ENCODE results near the gene MEGF11.

The MEGF11 gene

GRCh38 chr15:66253418-66254088 is at the start of gene MEGF11:
TSS of gene MEGF11 (minus strand) at chr15:66253750. CDS start at chr15:66128403, 125,347 bp downstream.
- no peak for DNase-seq (ENCODE audit: low read depth in 2 of 2, low spot score in 1 of 2)

- no peak for DNase-seq (ENCODE audit: low read depth in 2 of 2, low spot score in 1 of 2)
Measured at GRCh38 chr15:66302489-66303278, 49.1 kb upstream of the MEGF11 start.

- DNase-seq (ENCODE audit: low read depth in 2 of 2, low spot score in 1 of 2): no peak
Measured at GRCh38 chr15:66298803-66299251, 45.3 kb upstream of the MEGF11 start.

- DNase-seq (ENCODE audit: low read depth in 2 of 2, low spot score in 1 of 2): no peak
Measured at GRCh38 chr15:66296186-66296585, 42.6 kb upstream of the MEGF11 start.

- DNase-seq (ENCODE audit: low read depth in 2 of 2, low spot score in 1 of 2): no peak
Measured at GRCh38 chr15:66294932-66295235, 41.3 kb upstream of the MEGF11 start.

GRCh38 chr15:66294157-66294931 is 40.8 kb upstream of the MEGF11 start:
- peak in 1 of 2 donors; percentile 6 for DNase-seq (ENCODE audit: low read depth in 2 of 2, low spot score in 1 of 2)

- DNase-seq (ENCODE audit: low read depth in 2 of 2, low spot score in 1 of 2): peak; percentile 5 to 32
Measured at GRCh38 chr15:66293419-66294156, 40.0 kb upstream of the MEGF11 start, which contains the start of gene DIS3L. TSS of gene DIS3L (plus strand) at chr15:66293568. CDS start at chr15:66293597, 29 bp downstream.

- DNase-seq (ENCODE audit: low read depth in 2 of 2, low spot score in 1 of 2): no peak
Measured at GRCh38 chr15:66292571-66293418, 39.2 kb upstream of the MEGF11 start.

GRCh38 chr15:66291816-66292570 is 38.4 kb upstream of the MEGF11 start:
- no peak for DNase-seq (ENCODE audit: low read depth in 2 of 2, low spot score in 1 of 2)

- DNase-seq (ENCODE audit: low read depth in 2 of 2, low spot score in 1 of 2): no peak
Measured at GRCh38 chr15:66290518-66290917, 37.0 kb upstream of the MEGF11 start.

GRCh38 chr15:66290007-66290406 is 36.5 kb upstream of the MEGF11 start:
- no peak for DNase-seq (ENCODE audit: low read depth in 2 of 2, low spot score in 1 of 2)

- no peak for DNase-seq (ENCODE audit: low read depth in 2 of 2, low spot score in 1 of 2)
Measured at GRCh38 chr15:66288551-66289185, 35.1 kb upstream of the MEGF11 start.

- no peak for DNase-seq (ENCODE audit: low read depth in 2 of 2, low spot score in 1 of 2)
Measured at GRCh38 chr15:66288093-66288492, 34.5 kb upstream of the MEGF11 start.

GRCh38 chr15:66287461-66288057 is 34.0 kb upstream of the MEGF11 start:
- no peak for DNase-seq (ENCODE audit: low read depth in 2 of 2, low spot score in 1 of 2)

- DNase-seq (ENCODE audit: low read depth in 2 of 2, low spot score in 1 of 2): no peak
Measured at GRCh38 chr15:66285533-66286280, 32.2 kb upstream of the MEGF11 start.

GRCh38 chr15:66284271-66284670 is 30.7 kb upstream of the MEGF11 start:
- no peak for DNase-seq (ENCODE audit: low read depth in 2 of 2, low spot score in 1 of 2)

- DNase-seq (ENCODE audit: low read depth in 2 of 2, low spot score in 1 of 2): no peak
Measured at GRCh38 chr15:66278671-66279070, 25.1 kb upstream of the MEGF11 start.

- DNase-seq (ENCODE audit: low read depth in 2 of 2, low spot score in 1 of 2): no peak
Measured at GRCh38 chr15:66278056-66278455, 24.5 kb upstream of the MEGF11 start.
